Neuronal stem cell (in vitro differentiated cells): ENCODE measurements around the gene PRR16.

Source experiments
- DNase-seq: peaks from one replicate; pipeline ENCODE4 v3.0.0-alpha.2; 2013; ENCODE audit warnings: low spot score
- H2AFZ ChIP-seq: one replicate; pipeline ENCODE4 v1.6.1; 2013; ENCODE audit warnings: mild to moderate bottlenecking, low read length, inconsistent platforms
- H2AK5ac ChIP-seq: 2 replicates; pipeline ENCODE4 v1.6.1; 2013; ENCODE audit warnings: low read depth, mild to moderate bottlenecking, inconsistent platforms, low read length, moderate library complexity, mixed read lengths
- H2BK120ac ChIP-seq: 2 replicates; pipeline ENCODE4 v1.6.1; 2013; ENCODE audit warnings: low read depth, mild to moderate bottlenecking, inconsistent platforms, low read length, moderate library complexity, mixed read lengths
- H2BK12ac ChIP-seq: one replicate; pipeline ENCODE4 v1.6.1; 2013; ENCODE audit warnings: low read length, inconsistent platforms
- H2BK15ac ChIP-seq: 2 replicates; pipeline ENCODE4 v1.6.1; 2013; ENCODE audit warnings: mild to moderate bottlenecking, low read length, inconsistent platforms, mixed read lengths
- H2BK5ac ChIP-seq: one replicate; pipeline ENCODE4 v1.6.1; 2013; ENCODE audit warnings: inconsistent platforms, mild to moderate bottlenecking, low read length, moderate library complexity
- H3K14ac ChIP-seq: one replicate; pipeline ENCODE4 v1.6.1; 2013; ENCODE audit warnings: low read length, inconsistent platforms
- H3K18ac ChIP-seq: 2 replicates; pipeline ENCODE4 v1.6.1; 2013; ENCODE audit warnings: low read length, inconsistent platforms
- H3K23ac ChIP-seq: 2 replicates; pipeline ENCODE4 v1.6.1; 2013; ENCODE audit warnings: low read depth, mild to moderate bottlenecking, mixed read lengths, low read length, inconsistent platforms; ENCODE audit not compliant: poor library complexity
- H3K27ac ChIP-seq: replicated peaks from 3 replicates; pipeline ENCODE4 v1.5.1; 2013; ENCODE audit warnings: low read length, inconsistent platforms
- H3K27me3 ChIP-seq, 3 experiments: 2 replicates each; pipeline ENCODE4 v1.6.1; 2013; ENCODE audit warnings: low read length in 3 of 3, mild to moderate bottlenecking in 2 of 3, inconsistent platforms in 1 of 3, low read depth in 1 of 3, mixed read lengths in 1 of 3, moderate library complexity in 1 of 3; ENCODE audit not compliant: control insufficient read depth in 3 of 3, insufficient read depth in 3 of 3
- H3K36me3 ChIP-seq, 2 donors: replicated peaks in 1 of 2; 2 replicates each; pipeline ENCODE4 v1.6.1; 2013; ENCODE audit warnings: low read length in 2 of 2; ENCODE audit not compliant: control insufficient read depth in 2 of 2, insufficient read depth in 2 of 2
- H3K4ac ChIP-seq: 2 replicates; pipeline ENCODE4 v1.6.1; 2013; ENCODE audit warnings: inconsistent platforms, mild to moderate bottlenecking, low read length, moderate library complexity
- H3K4me1 ChIP-seq, 2 donors: 1 replicate in 1 of 2; 2 replicates in 1 of 2; pipeline ENCODE4 v1.6.1; 2013; ENCODE audit warnings: low read length in 2 of 2, low read depth in 1 of 2; ENCODE audit not compliant: control insufficient read depth in 2 of 2, insufficient read depth in 1 of 2
- H3K4me2 ChIP-seq: one replicate; pipeline ENCODE4 v1.6.1; 2013; ENCODE audit warnings: mild to moderate bottlenecking, low read length, inconsistent platforms; ENCODE audit not compliant: insufficient read depth, poor library complexity, severe bottlenecking
- H3K4me3 ChIP-seq, 2 donors: 2 replicates each; pipeline ENCODE4 v1.5.1; 2013; ENCODE audit warnings: low read length in 2 of 2, mild to moderate bottlenecking in 2 of 2, inconsistent platforms in 1 of 2, moderate library complexity in 1 of 2
- H3K79me1 ChIP-seq: one replicate; pipeline ENCODE4 v1.6.1; 2013; ENCODE audit warnings: low read depth, mild to moderate bottlenecking, inconsistent platforms, low read length, moderate library complexity
- H3K9ac ChIP-seq: one replicate; pipeline ENCODE4 v1.6.1; 2013; ENCODE audit warnings: mild to moderate bottlenecking, low read depth, low read length, inconsistent platforms; ENCODE audit not compliant: poor library complexity
- H3K9me3 ChIP-seq, 2 donors: replicated peaks in 1 of 2; 2 replicates each; pipeline versions ENCODE3 to v1.6.1; 2013; ENCODE audit warnings: low read length in 2 of 2, mild to moderate bottlenecking in 2 of 2, inconsistent platforms in 1 of 2, low read depth in 1 of 2, mixed read lengths in 1 of 2, moderate library complexity in 1 of 2; ENCODE audit not compliant: control insufficient read depth in 2 of 2, insufficient read depth in 1 of 2
- H4K8ac ChIP-seq: one replicate; pipeline ENCODE4 v1.6.1; 2013; ENCODE audit warnings: low read depth, mild to moderate bottlenecking, inconsistent platforms, low read length, moderate library complexity
- H4K91ac ChIP-seq: one replicate; pipeline ENCODE4 v1.6.1; 2013; ENCODE audit warnings: low read length, low read depth, mild to moderate bottlenecking, inconsistent platforms; ENCODE audit not compliant: poor library complexity
- WGBS, 2 donors: extraction: QIAGEN DNeasy Blood & Tissue Kit; methylation state at CpG; one replicate each; pipeline ENCODE4 v1.1.7; 2013; ENCODE audit warnings: missing lambda C conversion rate in 2 of 2, mixed read lengths in 1 of 2; ENCODE audit not compliant: insufficient read length in 2 of 2, insufficient replicate concordance in 1 of 2; ENCODE audit errors: extremely low coverage in 2 of 2; 5-methylcytosine and 5-hydroxymethylcytosine counted together

PRR16 gene

DNA sequence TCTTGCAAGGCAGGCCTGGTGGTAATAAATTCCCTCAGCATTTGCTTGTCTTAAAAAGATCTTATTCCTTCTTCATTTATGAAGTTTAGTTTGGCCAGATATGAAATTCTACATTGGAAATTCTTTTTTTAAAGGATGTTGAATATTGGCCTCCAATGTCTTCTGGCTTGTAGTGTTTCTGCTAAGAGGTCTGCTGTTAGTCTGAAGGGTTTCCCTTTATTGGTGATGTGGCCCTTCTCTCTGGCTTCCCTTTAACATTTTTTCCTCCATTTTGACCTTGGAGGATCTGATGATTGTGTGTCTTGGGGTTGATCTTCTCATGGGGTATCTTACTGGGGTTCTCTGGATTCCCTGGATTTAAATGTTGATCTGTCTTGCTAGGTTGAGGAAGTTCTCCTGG, 33.5 kb upstream of the PRR16 start:
- Histone ChIP-seq H3K4me1 (no peaks in the 10 kb centered on the region), H3K4ac (no peak overlapping the region), H2BK12ac (no peak overlapping the region), H3K9ac (no peak overlapping the region), H3K4me3 (no peak overlapping the region), H2AK5ac (no peak overlapping the region), H3K14ac (no peak overlapping the region), H2BK5ac (no peak overlapping the region), H3K18ac (no peak overlapping the region), H3K4me2 (no peak overlapping the region), H4K91ac (no peak overlapping the region), H3K36me3 (no peaks in the 10 kb centered on the region), H2AFZ (no peak overlapping the region), H3K27me3 (no peaks in the 10 kb centered on the region), H3K27ac (no peak overlapping the region), H3K23ac (no peak overlapping the region), H4K8ac (no peak overlapping the region), H3K9me3 (peaks cover 0 to 3% of the 10 kb centered on the region in 2 donors), H2BK15ac (no peak overlapping the region), H3K79me1 (no peaks in the 10 kb centered on the region), H2BK120ac (no peak overlapping the region)
- no peak for DNase-seq

DNA sequence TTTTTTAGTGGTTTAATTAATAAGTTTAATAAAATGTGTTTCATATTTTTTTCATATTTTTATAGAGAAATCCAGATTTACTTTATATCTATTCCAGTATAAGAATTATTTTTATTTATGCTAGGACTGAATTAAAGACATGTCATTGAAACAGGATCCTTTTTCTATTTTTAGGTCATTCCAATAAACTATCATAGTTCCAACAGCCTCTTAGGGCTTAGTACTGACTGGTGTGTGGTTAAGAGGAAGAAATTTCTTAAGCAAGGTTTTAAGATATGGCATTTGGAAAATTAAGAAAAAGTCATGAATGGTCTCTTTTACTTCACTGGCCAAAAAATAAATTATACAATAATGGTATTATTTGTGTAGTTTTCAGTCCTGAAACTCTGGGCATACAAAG, 31.2 kb upstream of the PRR16 start:
- Histone ChIP-seq H3K79me1 (no peaks in the 10 kb centered on the region), H3K27ac (no peak overlapping the region), H3K4me3 (no peak overlapping the region), H3K14ac (no peak overlapping the region), H2BK120ac (no peak overlapping the region), H3K36me3 (no peaks in the 10 kb centered on the region), H2BK5ac (no peak overlapping the region), H3K4ac (no peak overlapping the region), H2AFZ (no peak overlapping the region), H2AK5ac (no peak overlapping the region), H3K4me1 (no peaks in the 10 kb centered on the region), H4K91ac (no peak overlapping the region), H3K9me3 (peaks cover 0 to 3% of the 10 kb centered on the region in 2 donors), H2BK12ac (no peak overlapping the region), H3K23ac (no peak overlapping the region), H3K9ac (no peak overlapping the region), H3K4me2 (no peak overlapping the region), H4K8ac (no peak overlapping the region), H2BK15ac (no peak overlapping the region), H3K18ac (no peak overlapping the region), H3K27me3 (no peaks in the 10 kb centered on the region)
- DNase-seq = no peak

DNA sequence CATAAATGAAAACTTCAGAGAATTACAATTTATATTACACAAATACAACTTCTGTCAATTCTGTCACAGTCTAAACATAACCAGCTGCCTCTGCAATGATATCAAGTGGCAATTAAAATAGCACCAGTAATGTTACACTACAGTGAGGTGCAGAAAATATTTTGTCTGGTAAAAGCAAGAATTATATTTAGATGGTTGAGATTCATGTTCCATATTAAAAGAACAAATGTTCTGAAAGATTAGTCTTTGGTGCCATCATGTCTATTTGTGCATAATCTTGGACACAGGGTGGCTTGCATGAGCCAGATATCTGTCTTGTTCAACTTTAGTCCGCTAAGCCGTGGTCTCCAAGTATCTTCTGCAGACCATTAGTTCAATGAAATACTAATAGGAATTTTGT, 29.0 kb upstream of the PRR16 start:
- Histone ChIP-seq H2BK120ac (no peak overlapping the region), H3K14ac (no peak overlapping the region), H2AK5ac (no peak overlapping the region), H3K18ac (no peak overlapping the region), H3K27me3 (no peaks in the 10 kb centered on the region), H3K4me2 (no peak overlapping the region), H2AFZ (no peak overlapping the region), H2BK5ac (no peak overlapping the region), H2BK15ac (no peak overlapping the region), H3K4me1 (no peaks in the 10 kb centered on the region), H3K23ac (no peak overlapping the region), H3K27ac (no peak overlapping the region), H2BK12ac (no peak overlapping the region), H3K36me3 (no peaks in the 10 kb centered on the region), H3K4ac (no peak overlapping the region), H4K8ac (no peak overlapping the region), H3K9me3 (peaks cover 0 to 3% of the 10 kb centered on the region in 2 donors), H3K79me1 (no peaks in the 10 kb centered on the region), H3K9ac (no peak overlapping the region), H4K91ac (no peak overlapping the region), H3K4me3 (no peak overlapping the region)
- WGBS, 2 donors = no CpG with 5 or more reads among the region's 2 CpGs
- DNase-seq = no peak

DNA sequence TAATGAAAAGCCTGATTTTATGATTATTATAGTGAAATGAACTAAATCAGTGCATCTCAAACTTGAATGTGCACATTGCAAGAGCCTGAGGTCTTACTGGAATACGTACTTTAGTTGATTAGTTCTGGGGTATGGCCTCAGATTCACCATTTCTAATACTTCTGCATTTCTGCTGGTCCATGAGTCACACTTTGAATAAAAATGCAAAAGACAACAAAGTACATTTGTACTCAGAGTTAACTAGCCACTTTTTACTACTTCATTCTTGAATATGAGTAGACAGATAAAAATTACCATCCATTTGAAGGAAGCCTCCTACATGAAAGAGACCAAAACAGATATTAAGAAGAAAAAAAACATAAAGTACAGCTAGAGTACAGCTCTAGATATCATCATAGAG, 27.1 kb upstream of the PRR16 start:
- no peak overlapping the region for H3K9ac ChIP-seq
- H3K27me3 ChIP-seq = no peaks in the 10 kb centered on the region
- H3K9me3 ChIP-seq = no peaks in the 10 kb centered on the region
- H3K23ac ChIP-seq = no peak overlapping the region
- no peak overlapping the region for H3K4me2 ChIP-seq
- no peak overlapping the region for H2AFZ ChIP-seq
- H3K14ac ChIP-seq = no peak overlapping the region
- no peak overlapping the region for H2BK15ac ChIP-seq
- no peaks in the 10 kb centered on the region for H3K4me1 ChIP-seq
- H3K18ac ChIP-seq = no peak overlapping the region
- H3K36me3 ChIP-seq = no peaks in the 10 kb centered on the region
- WGBS, 2 donors = no CpG with 5 or more reads among the region's 1 CpG
- H3K4ac ChIP-seq = no peak overlapping the region
- H2AK5ac ChIP-seq = no peak overlapping the region
- H3K79me1 ChIP-seq = no peaks in the 10 kb centered on the region
- no peak overlapping the region for H2BK5ac ChIP-seq
- H2BK120ac ChIP-seq = no peak overlapping the region
- no peak overlapping the region for H3K27ac ChIP-seq
- no peak overlapping the region for H4K8ac ChIP-seq
- H2BK12ac ChIP-seq = no peak overlapping the region
- H3K4me3 ChIP-seq = no peak overlapping the region
- DNase-seq = no peak
- no peak overlapping the region for H4K91ac ChIP-seq
